ENCODE results near the gene POU6F2.
"Not testable (repeated sequence)": the region's sequence is repeated elsewhere in the genome, so short reads cannot be mapped to it uniquely, and the experiment has no call there.

Gene POU6F2

GRCh38 chr7:39353615-39354376 lies 376.1 kb downstream of the POU6F2 start:
- DNase-seq (ENCODE audit: low read depth in 2 of 2) = no peak

- no peak for DNase-seq (ENCODE audit: low read depth in 2 of 2)
Observed at GRCh38 chr7:39355664-39356063, 378.0 kb downstream of the POU6F2 start.

GRCh38 chr7:39356172-39356925 lies 378.6 kb downstream of the POU6F2 start:
- DNase-seq (ENCODE audit: low read depth in 2 of 2) = no peak

GRCh38 chr7:39357648-39358047 lies 379.9 kb downstream of the POU6F2 start:
- no peak for DNase-seq (ENCODE audit: low read depth in 2 of 2)

GRCh38 chr7:39360038-39360437 lies 382.3 kb downstream of the POU6F2 start:
- no peak for DNase-seq (ENCODE audit: low read depth in 2 of 2)

- DNase-seq (ENCODE audit: low read depth in 2 of 2) = no peak
Observed at GRCh38 chr7:39360766-39361165, 383.1 kb downstream of the POU6F2 start.

GRCh38 chr7:39365751-39366295 lies 388.1 kb downstream of the POU6F2 start:
- DNase-seq (ENCODE audit: low read depth in 2 of 2) = no peak

GRCh38 chr7:39367451-39367850 lies 389.7 kb downstream of the POU6F2 start:
- DNase-seq (ENCODE audit: low read depth in 2 of 2) = no peak

GRCh38 chr7:39367943-39368342 lies 390.2 kb downstream of the POU6F2 start:
- DNase-seq (ENCODE audit: low read depth in 2 of 2) = no peak

- DNase-seq (ENCODE audit: low read depth in 2 of 2) = no peak
Observed at GRCh38 chr7:39372383-39372782, 394.7 kb downstream of the POU6F2 start.

GRCh38 chr7:39374436-39375040 lies 396.8 kb downstream of the POU6F2 start:
- no peak for DNase-seq (ENCODE audit: low read depth in 2 of 2)

- DNase-seq (ENCODE audit: low read depth in 2 of 2) = no peak
Observed at GRCh38 chr7:39375047-39375873, 397.6 kb downstream of the POU6F2 start.

- no peak for DNase-seq (ENCODE audit: low read depth in 2 of 2)
Observed at GRCh38 chr7:39375874-39376190, 398.1 kb downstream of the POU6F2 start.

GRCh38 chr7:39376881-39377280 lies 399.2 kb downstream of the POU6F2 start:
- not testable (repeated sequence) for DNase-seq (ENCODE audit: low read depth in 2 of 2)

GRCh38 chr7:39379416-39379815 lies 401.7 kb downstream of the POU6F2 start:
- no peak for DNase-seq (ENCODE audit: low read depth in 2 of 2)

- no peak for DNase-seq (ENCODE audit: low read depth in 2 of 2)
Observed at GRCh38 chr7:39383136-39383535, 405.4 kb downstream of the POU6F2 start.

GRCh38 chr7:39384386-39384785 lies 406.7 kb downstream of the POU6F2 start:
- no peak for DNase-seq (ENCODE audit: low read depth in 2 of 2)

GRCh38 chr7:39386718-39387117 lies 409.0 kb downstream of the POU6F2 start:
- no peak for DNase-seq (ENCODE audit: low read depth in 2 of 2)

- DNase-seq (ENCODE audit: low read depth in 2 of 2) = no peak
Observed at GRCh38 chr7:39392151-39392550, 414.4 kb downstream of the POU6F2 start.

GRCh38 chr7:39394105-39394680 lies 416.5 kb downstream of the POU6F2 start:
- DNase-seq (ENCODE audit: low read depth in 2 of 2) = no peak

GRCh38 chr7:39399458-39399857 lies 421.7 kb downstream of the POU6F2 start:
- DNase-seq (ENCODE audit: low read depth in 2 of 2) = no peak

Data from stimulated activated CD8-positive, alpha-beta memory T cell treated with anti-CD3 and anti-CD28 coated beads, Interleukin-15, amount 100 ng/mL, for 4 hours (primary cell).